Measurements from ENCODE around the gene COPS7A.
"Not testable (repeated sequence)": the region's sequence is repeated elsewhere in the genome, so short reads cannot be mapped to it uniquely, and the experiment has no call there.

Gene COPS7A

DNA sequence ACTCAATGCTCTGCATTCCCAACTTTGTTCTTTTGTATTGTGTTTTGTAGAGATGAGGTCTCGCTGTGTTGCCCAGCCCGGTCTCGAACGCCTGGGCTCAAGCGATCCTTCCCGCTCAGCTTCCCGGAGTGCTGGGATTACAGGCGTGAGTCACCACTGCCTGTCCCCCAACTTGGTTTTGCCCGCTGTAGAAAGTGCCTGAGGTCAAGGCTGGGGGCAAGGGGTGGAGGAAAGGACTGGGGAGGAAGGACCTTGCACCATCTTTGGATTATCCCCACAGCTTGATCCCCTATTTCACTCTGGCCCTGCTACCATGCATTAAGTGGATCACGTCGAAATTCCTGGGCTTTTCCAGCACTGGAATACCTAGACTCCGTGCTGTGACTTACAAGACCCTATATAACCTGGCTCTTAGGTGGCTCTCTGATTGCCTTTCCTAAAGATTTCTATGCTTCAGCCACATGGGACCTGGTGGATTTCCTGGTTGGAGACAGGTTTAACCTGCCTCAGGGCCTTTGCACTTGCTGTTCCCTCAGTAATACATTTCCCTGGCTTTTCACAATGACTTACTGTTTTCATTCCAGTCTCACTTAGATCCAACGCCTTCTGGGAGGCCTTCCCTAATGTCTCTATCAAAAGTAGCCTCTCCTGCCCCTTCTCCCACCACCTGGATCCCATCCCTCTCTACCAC lies 22.6 kb upstream of the COPS7A start:
- no peak for DNase-seq (ENCODE audit: low read depth)

GRCh38 chr12:6703631-6704030 lies 20.2 kb upstream of the COPS7A start:
- DNase-seq (ENCODE audit: low read depth) = no peak

DNA sequence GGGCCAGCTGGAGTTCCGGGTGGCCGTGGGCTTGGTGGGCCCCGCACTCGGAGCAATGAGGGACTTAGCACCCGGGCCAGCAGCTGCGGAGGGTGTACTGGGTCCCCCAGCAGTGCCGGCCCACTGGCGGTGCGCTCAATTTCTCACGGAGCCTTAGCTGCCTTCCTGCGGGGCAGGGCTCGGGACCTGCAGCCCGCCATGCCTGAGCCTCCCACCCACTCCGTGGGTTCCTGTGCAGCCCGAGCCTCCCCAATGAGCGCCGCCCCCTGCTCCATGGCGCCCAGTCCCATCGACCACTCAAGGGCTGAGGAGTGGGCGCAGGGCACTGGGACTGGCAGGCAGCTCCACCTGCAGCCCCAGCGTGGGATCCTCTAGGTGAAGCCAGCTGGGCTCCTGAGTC lies 15.5 kb upstream of the COPS7A start:
- not testable (repeated sequence) for DNase-seq (ENCODE audit: low read depth)

- DNase-seq (ENCODE audit: low read depth) = no peak
These were observed 14.9 kb upstream of the COPS7A start for GRCh38 chr12:6708960-6709394.

DNA sequence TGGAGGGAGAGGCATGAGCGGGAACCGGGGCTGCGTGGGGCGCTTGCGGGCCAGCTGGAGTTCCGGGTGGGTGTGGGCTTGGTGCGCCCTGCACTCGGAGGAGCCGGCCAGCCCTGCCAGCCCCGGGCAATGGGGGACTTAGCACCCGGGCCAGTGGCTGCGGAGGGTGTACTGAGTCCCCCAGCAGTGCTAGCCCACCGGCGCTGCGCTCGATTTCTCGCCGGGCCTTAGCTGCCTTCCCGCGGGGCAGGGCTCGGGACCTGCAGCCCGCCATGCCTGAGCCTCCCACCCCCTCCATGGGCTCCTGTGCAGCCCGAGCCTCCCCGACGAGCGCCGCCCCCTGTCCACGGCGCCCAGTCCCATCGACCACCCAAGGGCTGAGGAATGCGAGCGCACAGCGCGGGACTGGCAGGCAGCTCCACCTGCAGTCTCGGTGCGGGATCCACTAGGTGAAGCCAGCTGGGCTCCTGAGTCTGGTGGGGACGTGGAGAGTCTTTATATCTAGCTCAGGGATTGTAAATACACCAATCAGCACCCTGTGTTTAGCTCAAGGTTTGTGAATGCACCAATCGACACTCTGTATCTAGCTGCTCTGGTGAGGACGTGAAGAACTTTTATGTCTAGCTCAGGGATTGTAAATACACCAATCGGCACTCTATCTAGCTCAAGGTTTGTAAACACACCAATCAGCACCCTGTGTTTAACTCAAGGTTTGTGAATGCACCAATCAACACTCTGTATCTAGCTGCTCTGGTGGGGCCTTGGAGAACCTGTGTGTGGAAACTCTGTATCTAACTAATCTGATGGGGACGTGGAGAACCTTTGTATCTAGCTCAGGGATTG lies 7.6 kb upstream of the COPS7A start:
- DNase-seq (ENCODE audit: low read depth) = not testable (repeated sequence)

- DNase-seq (ENCODE audit: low read depth) = no peak
These were observed 6.9 kb upstream of the COPS7A start for GRCh38 chr12:6716874-6717437.

DNA sequence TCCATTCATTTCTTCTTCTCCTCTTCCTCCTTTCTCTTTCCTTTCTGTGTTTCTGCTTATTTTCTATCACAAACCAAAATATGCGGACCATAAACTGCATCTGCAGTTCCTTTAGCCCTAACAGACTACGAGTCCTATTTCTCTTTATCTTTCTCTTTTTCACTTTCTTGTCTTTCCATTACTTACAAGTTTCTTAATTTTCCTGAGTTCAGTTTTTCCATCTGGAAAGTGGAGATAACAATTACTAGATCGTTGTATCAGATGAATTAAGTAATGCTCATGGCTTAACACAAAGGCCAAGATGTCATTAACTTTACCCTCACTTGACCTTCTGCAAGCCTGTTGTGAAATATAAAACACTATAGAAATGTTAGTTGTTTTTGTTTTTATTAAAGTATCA lies 983 bp upstream of the COPS7A start:
- no peak for DNase-seq (ENCODE audit: low read depth)

- no peak for DNase-seq (ENCODE audit: low read depth)
These were observed 557 bp downstream of the COPS7A start for GRCh38 chr12:6724409-6724797.

DNA sequence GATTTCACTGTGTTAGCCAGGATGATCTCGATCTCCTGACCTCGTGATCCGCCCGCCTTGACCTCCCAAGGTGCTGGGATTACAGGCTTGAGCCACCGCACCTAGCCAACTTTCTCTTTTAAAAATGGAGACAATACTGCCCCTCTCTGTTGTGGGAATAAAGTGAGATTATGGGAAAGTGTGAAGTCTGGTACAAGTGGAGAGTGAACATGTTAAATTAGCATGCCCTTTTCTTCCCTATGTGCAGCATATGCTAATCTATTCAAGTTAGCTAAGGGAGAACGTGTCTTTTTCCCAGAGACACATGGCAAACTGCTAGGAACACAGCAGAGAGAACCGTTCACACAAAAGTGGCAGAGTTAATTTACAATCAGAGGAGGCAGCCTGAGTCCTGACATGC lies 1.5 kb downstream of the COPS7A start:
- DNase-seq (ENCODE audit: low read depth) = no peak

DNA sequence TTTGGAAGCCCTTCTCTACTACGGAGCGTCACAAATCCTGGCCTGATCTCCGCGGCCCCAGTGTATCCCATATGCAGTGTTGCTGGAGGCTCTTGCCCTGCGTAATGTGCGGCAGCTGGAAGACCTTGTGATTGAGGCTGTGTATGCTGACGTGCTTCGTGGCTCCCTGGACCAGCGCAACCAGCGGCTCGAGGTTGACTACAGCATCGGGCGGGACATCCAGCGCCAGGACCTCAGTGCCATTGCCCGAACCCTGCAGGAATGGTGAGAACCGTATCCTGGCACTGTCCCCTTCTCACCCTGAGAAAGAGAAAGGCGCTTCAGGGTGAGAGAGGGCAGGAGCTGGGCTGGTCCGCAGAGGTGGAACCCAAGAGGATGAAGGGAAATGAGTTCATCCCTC lies 5.3 kb downstream of the COPS7A start:
- no peak for DNase-seq (ENCODE audit: low read depth)

DNA sequence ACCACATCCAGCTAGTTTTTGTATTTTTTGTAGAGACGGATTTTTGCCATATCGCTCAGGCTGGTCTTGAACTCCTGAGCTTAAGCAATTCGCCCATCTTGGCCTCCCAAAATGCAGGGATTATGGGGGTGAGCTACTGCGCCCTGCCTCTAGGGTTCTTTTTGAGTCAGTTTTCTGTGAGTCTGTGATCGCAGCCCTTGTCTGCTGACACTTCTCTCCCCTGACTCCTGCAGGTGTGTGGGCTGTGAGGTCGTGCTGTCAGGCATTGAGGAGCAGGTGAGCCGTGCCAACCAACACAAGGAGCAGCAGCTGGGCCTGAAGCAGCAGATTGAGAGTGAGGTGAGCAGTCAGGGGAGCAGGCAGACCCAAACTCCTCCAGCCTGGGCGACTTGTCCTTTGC lies 6.3 kb downstream of the COPS7A start:
- DNase-seq (ENCODE audit: low read depth) = no peak

- DNase-seq (ENCODE audit: low read depth) = no peak
These were observed 10.9 kb downstream of the COPS7A start for GRCh38 chr12:6734506-6735387.

GRCh38 chr12:6735448-6736191 lies 11.8 kb downstream of the COPS7A start:
- no peak for DNase-seq (ENCODE audit: low read depth)

- DNase-seq (ENCODE audit: low read depth) = no peak
These were observed 12.9 kb downstream of the COPS7A start for GRCh38 chr12:6736754-6737153.

DNA sequence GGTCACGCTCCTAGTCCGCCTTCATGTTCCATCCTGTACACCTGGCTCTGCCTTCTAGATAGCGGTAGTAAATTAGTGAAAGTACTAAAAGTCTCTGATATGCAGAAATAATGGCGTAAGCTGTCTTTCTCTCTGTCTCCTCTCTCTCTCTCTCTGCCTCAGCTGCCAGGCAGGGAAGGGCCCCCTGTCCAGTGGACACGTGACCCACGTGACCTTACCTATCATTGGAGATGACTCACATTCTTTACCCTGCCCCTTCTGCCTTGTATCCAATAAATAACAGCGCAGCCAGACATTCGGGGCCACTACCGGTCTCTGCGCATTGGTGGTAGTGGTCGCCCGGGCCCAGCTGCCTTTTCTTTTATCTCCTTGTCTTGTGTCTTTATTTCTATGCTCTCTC lies 18.2 kb downstream of the COPS7A start:
- not testable (repeated sequence) for DNase-seq (ENCODE audit: low read depth)

- no peak for DNase-seq (ENCODE audit: low read depth)
These were observed 19.0 kb downstream of the COPS7A start for GRCh38 chr12:6742834-6743233.

DNA sequence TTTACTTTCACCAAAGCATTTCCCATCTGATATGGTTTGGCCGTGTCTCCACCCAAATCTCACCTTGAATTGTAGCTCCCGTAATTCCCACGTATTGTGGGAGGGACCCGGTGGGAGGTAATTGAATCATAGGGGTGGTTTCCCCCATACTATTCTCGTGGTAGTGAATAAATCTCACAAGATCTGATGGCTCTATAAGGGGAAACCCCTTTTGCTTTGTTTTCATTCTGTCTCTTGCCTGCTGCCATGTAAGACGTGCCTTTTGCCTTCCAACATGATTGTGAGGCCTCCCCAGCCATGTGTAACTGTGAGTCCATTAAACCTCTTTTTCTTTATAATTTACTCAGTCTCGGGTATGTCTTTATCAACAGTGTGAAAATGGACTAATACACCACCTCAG lies 19.5 kb downstream of the COPS7A start:
- DNase-seq (ENCODE audit: low read depth) = not testable (repeated sequence)

- no peak for DNase-seq (ENCODE audit: low read depth)
These were observed 22.1 kb downstream of the COPS7A start for GRCh38 chr12:6745741-6746525.

DNA sequence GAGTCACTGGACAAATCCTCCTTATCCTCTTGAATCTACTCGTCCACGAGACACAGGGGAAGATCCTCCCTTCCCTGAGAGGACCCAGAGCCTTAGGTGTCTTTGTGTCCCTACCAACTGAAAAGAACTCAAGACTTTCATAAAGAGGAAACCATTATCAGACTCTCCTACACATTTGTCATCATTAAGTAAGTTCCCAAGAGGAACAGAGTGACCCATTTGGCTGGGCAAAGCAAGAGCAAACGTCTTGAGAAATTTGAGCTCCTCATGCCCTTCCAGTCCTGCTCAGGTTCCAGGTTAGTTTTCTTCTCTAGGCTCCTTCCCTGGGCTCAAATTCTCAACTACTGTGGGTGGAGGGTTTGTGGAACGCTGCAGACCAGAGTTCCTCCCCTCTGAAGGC lies 23.4 kb downstream of the COPS7A start:
- no peak for DNase-seq (ENCODE audit: low read depth)

- no peak for DNase-seq (ENCODE audit: low read depth)
These were observed 24.9 kb downstream of the COPS7A start for GRCh38 chr12:6748761-6749160.

DNA sequence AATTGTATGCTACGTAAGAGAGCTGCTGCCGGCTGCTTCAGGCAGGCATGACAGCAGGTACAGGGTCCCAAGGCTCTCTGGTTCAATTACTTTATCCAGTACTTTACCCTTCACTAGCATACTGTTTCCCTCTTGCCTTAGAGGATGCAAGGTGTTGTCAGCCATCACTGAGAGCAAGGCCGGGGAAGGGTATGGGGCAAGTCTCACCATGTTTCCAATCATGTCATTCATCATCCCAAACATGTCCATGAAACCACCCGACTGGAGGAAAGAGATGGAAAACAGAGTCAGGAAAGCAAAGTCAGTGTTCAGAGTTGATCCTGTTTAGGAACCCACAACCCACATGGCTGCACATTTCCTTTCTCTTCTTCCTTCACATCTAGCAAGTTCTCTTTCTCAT lies 26.7 kb downstream of the COPS7A start:
- no peak for DNase-seq (ENCODE audit: low read depth)

Measured in stimulated activated CD8-positive, alpha-beta memory T cell treated with anti-CD3 and anti-CD28 coated beads, Interleukin-12 subunit alpha, Interleukin-12 subunit beta, amount 100 ng/mL, for 1 hour (primary cell).